ENCODE results near the gene CEACAM18.

Gene CEACAM18

DNA sequence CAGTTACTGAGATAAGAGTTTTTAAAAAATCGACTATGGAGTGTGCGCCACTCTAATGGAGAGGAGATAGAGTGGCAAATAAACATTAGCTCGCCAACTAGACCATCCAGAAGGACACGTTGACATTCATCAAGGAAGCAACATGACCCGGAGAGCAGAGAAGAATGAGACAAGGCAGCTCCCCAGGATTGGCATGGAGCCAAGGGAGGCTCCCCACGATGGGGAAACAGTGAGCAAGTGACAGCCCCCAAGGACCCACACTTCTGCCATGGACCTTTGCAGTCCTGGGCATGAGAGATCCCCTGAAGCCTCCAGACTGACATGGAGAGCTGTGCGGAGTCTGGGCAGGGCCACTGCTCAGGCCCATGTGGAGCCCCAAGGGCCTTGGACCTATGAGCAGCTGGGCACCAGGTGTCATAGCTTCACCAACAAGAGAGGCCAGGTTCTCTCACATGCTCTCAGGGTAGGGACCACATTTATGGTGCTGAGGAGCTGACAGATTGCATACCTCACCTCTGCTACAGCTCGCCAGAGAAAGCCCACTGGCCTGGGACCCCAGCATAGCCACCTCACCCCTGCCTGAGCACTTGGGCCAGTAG, 46.4 kb downstream of the CEACAM18 start:
- no peak for DNase-seq (ENCODE audit: low spot score)

DNA sequence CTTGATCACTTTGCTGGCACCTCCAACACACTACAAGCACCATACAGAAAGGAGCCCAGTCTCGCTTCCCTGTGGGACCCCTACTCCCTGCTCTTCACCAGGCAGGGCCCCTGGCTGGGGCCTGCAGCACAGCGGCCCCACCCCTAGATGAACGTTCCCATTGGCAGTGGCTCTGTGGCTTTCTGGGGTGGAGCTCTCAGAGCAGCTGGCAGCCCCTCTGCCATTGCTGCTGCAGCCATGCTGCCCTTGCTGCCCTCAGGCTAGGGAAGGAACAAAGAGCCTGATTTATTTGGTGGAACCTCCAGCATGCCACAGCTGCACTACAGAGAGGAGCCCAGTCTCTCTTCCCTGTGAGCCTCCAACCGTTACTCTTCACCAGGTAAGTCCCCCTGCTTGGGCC, 47.3 kb downstream of the CEACAM18 start:
- TF ChIP-seq, protein P1, sequence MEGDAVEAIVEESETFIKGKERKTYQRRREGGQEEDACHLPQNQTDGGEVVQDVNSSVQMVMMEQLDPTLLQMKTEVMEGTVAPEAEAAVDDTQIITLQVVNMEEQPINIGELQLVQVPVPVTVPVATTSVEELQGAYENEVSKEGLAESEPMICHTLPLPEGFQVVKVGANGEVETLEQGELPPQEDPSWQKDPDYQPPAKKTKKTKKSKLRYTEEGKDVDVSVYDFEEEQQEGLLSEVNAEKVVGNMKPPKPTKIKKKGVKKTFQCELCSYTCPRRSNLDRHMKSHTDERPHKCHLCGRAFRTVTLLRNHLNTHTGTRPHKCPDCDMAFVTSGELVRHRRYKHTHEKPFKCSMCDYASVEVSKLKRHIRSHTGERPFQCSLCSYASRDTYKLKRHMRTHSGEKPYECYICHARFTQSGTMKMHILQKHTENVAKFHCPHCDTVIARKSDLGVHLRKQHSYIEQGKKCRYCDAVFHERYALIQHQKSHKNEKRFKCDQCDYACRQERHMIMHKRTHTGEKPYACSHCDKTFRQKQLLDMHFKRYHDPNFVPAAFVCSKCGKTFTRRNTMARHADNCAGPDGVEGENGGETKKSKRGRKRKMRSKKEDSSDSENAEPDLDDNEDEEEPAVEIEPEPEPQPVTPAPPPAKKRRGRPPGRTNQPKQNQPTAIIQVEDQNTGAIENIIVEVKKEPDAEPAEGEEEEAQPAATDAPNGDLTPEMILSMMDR (IDR thresholded peaks at IDR 0.05; ENCODE audit: extremely low read depth, missing control alignments), result no peak
- no peak for DNase-seq (ENCODE audit: low spot score)

More for the DNA sequence above, 46.4 kb downstream of the CEACAM18 start:
- TF ChIP-seq, protein P1 (IDR thresholded peaks at IDR 0.05; ENCODE audit: extremely low read depth, missing control alignments), result no peak

DNA sequence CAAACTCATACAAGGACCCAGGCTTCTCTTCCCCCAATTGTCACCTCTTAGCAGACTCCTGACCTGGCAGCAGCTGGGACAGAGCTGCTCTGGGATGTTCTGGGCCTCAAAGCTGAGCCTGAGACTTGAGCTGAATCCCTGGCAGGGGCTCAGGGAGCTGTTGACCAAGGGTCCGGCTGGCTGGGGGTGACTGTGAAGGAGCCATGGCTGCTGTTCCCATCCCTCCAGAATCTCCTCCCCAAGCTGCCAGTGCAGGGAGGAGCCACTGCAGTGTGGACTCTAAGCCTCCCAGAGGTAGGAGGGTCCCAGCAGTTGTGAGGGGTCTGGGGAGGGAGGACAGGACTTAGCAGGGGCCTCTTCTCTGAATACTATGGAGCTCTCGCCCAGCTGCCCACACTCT, 51.0 kb downstream of the CEACAM18 start:
- TF ChIP-seq, protein P1 (IDR thresholded peaks at IDR 0.05; ENCODE audit: extremely low read depth, missing control alignments), result no peak
- DNase-seq (ENCODE audit: low spot score), result no peak

DNA sequence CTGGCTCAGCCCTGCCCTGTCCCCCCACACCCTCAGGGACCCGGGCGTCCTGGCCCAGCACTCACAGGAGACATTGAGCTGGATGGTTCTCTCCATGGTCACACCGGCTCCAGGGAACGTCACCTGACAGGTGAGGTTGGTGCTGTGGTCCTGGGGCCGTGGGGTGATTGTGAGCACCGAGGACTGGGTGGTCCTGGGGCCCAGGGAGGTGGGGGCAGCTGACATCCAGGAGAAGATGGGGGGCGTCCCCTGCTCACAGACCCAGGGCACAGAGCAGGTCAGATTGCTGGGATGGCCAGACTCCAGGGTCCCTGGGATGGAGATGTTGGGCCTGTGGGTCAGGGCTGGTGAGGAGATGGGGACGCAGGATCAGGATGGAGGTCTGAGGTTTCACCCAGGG, 52.3 kb downstream of the CEACAM18 start:
- DNase-seq (ENCODE audit: low spot score), result no peak
- TF ChIP-seq, protein P1 (IDR thresholded peaks at IDR 0.05; ENCODE audit: extremely low read depth, missing control alignments), result no peak

DNA sequence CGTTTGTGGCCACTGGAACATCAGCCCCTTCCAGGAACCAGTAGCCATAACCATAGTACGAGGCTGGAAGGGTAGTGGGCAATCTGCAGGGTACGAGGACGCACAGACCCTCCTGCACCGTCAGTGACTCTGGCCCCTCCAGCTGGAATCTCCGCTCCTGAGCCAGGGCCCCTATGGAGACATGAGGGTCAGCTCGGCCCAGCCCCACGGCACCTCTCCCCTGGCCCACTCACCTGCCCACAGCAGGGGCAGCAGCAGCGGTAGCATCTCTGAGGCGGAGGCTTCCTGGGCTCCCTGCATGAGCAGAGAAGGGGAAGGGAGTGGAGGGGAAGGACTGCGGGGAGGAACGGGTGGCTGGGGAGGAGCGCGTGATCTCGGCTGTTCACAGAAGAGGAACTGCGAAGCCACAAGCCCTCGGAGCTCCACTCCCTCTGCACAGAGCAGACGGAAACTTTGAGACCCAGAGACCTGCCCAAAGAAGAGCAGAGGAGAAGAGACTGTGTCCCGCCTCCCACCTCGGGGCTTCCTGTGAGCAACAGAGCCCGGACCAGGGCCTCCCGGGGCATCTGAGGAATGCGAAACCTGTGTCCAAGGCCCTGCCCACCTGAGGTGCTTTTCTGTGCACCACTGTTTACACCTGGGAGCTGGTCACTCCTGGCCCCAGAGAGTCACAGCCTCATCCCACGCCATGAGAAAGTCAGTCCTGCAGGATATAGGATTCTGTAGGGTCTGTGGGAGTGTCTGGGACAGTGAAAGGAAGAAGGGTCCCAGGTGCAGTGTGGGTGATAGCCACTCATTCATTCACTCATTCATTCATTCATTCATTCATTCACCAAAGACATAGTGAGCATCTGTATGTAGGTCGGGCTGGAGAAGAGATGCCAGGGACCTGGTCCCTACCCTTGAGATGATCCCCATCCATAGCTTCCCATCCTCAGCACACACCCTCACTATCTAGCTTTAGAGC, 53.3 kb downstream of the CEACAM18 start, which contains the start of gene SIGLEC6:
TSS of gene SIGLEC6 (minus strand) at position 322 of the 967 bp plus-strand sequence. CDS start at position 300, 22 bp downstream.
- DNase-seq (ENCODE audit: low spot score), result peak; percentile 55
- TF ChIP-seq, protein P1 (IDR thresholded peaks at IDR 0.05; ENCODE audit: extremely low read depth, missing control alignments), result no peak

DNA sequence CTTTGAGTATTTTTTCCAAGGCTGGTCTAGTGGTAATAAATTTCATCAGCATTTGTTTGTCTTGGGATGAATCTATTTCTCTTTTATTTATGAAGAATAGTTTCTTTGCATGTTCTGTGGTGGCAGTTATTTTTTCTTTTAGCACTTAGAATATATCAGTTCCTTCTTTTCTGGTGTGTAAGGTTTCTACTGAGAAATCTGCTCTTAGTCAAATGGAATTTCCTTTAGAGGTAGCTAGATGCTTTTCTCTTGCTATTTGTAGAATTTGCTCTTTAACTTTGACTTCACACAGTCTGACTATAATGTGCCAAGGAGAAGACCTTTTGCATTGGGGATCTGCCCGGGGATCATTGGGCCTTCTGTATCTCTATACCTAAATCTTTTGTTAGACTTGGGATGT, 57.2 kb downstream of the CEACAM18 start:
- TF ChIP-seq, protein P1 (IDR thresholded peaks at IDR 0.05; ENCODE audit: extremely low read depth, missing control alignments), result no peak
- no peak for DNase-seq (ENCODE audit: low spot score)

DNA sequence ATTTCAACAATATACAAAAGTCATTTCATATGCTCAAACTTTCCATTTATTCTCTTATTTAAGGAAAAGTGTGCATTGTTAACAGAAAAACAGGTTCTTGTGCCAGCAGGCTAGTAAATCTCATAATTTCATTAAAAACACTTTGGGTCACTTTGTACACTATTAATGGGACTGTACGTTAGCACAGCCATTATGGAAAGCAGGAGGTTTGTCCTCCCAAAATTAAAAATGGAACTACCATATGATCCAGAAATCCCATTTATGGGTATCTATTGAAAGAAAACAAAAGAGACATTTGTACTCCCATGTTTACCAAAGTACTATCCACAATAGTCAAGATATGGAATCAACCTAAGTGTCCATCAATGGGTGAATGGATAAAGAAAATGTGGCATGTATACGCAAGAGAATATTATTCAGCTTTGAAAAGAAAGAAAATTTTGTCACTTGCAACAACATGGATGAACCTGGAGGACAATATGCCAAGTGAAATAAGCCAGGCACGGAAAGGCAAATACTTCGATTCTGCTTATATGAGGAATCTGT, 61.6 kb downstream of the CEACAM18 start:
- TF ChIP-seq, protein P1 (IDR thresholded peaks at IDR 0.05; ENCODE audit: extremely low read depth, missing control alignments), result no peak
- no peak for DNase-seq (ENCODE audit: low spot score)

Data from GM20000 (cell line).